Retinal pigment epithelial cell (primary cell): ENCODE measurements around the gene LIFR.

Experiments
- DNase-seq: peaks from one replicate; pipeline ENCODE4 v3.0.0-alpha.2; 2010; ENCODE audit warnings: low read depth
- H3K4me3 ChIP-seq: 2 replicates; pipeline ENCODE4 v1.5.1; 2011; ENCODE audit warnings: mild to moderate bottlenecking, low read length, control low read depth, moderate library complexity
- CTCF ChIP-seq: conservative IDR thresholded peaks from 2 replicates; pipeline ENCODE4 v1.5.1; 2011; ENCODE audit warnings: low read depth, low read length, control low read depth, inconsistent platforms

Gene LIFR

GRCh38 chr5:38473008-38473407, 83.4 kb downstream of the LIFR start:
- H3K4me3 ChIP-seq, result no peak overlapping the region
- no peak for TF ChIP-seq CTCF
- no peak for DNase-seq

GRCh38 chr5:38472541-38472940, 83.9 kb downstream of the LIFR start:
- TF ChIP-seq CTCF, result no peak

GRCh38 chr5:38471709-38472108, 84.7 kb downstream of the LIFR start:
- no peak overlapping the region for H3K4me3 ChIP-seq
- no peak for TF ChIP-seq CTCF
- no peak for DNase-seq

More at GRCh38 chr5:38472541-38472940, 83.9 kb downstream of the LIFR start:
- no peak overlapping the region for H3K4me3 ChIP-seq
- no peak for DNase-seq

GRCh38 chr5:38469707-38470267, 86.7 kb downstream of the LIFR start:
- no peak for DNase-seq
- TF ChIP-seq CTCF, result no peak
- H3K4me3 ChIP-seq, result no peak overlapping the region

- no peak overlapping the region for H3K4me3 ChIP-seq
- no peak for DNase-seq
- no peak for TF ChIP-seq CTCF
These were observed 87.3 kb downstream of the LIFR start for GRCh38 chr5:38468978-38469706.

GRCh38 chr5:38468202-38468673, 88.2 kb downstream of the LIFR start:
- TF ChIP-seq CTCF, result no peak
- DNase-seq, result peak; percentile 80
- no peak overlapping the region for H3K4me3 ChIP-seq

- no peak overlapping the region for H3K4me3 ChIP-seq
- no peak for DNase-seq
These were observed 88.9 kb downstream of the LIFR start for GRCh38 chr5:38467353-38468040.

More at GRCh38 chr5:38467353-38468040, 88.9 kb downstream of the LIFR start:
- TF ChIP-seq CTCF, result no peak
